Activated CD8-positive, alpha-beta T cell treated with anti-CD3 and anti-CD28 coated beads, Interleukin-2, amount 10 ng/mL, durations not matched to agents 7 days and 5 days (primary cell): ENCODE measurements around the gene GPR146. TPM values are rescaled to one million over a fixed set of nuclear protein-coding genes. Genes with fewer than 3 reads are reported as not detected.
A peak's percentile ranks its signal among the peaks of the same experiment; 100 is the strongest.

Source experiments
- ATAC-seq: fragments of 150-1000 bp; cut with Tn5 transposase; one replicate; pipeline ENCODE4 v1.10.0; 2021; ENCODE audit warnings: moderate library complexity
- CTCF ChIA-PET: fragments of 350-600 bp; sonication (Branson Sonifier 250); formaldehyde crosslinking; loops from one replicate; lab custom pipeline; 2021; ENCODE audit warnings: antibody characterized with exemption; lab: Charles Lee
- POLR2A ChIA-PET: fragments of 350-600 bp; sonication (Branson Sonifier 250); formaldehyde crosslinking; loops from one replicate; lab custom pipeline; 2021; ENCODE audit warnings: antibody characterized with exemption; lab: Charles Lee
- DNase-seq: peaks from one replicate; pipeline ENCODE4 v3.0.0-alpha.2; 2020
- H3K27ac Mint-ChIP-seq: one replicate; pipeline ENCODE4 v1.8.0; 2021; ENCODE audit warnings: mild to moderate bottlenecking, mixed read lengths
- H3K27me3 Mint-ChIP-seq: one replicate; pipeline ENCODE4 v1.8.0; 2021; ENCODE audit warnings: low read depth, mixed read lengths
- H3K36me3 Mint-ChIP-seq: one replicate; pipeline ENCODE4 v1.8.0; 2021; ENCODE audit warnings: low read depth, mixed read lengths
- H3K4me1 Mint-ChIP-seq: one replicate; pipeline ENCODE4 v1.8.0; 2021; ENCODE audit warnings: low read depth, mixed read lengths
- H3K4me3 Mint-ChIP-seq: one replicate; pipeline ENCODE4 v1.8.0; 2021; ENCODE audit warnings: mild to moderate bottlenecking, mixed read lengths
- H3K9me3 Mint-ChIP-seq: one replicate; pipeline ENCODE4 v1.8.0; 2022; ENCODE audit warnings: mixed read lengths; ENCODE audit not compliant: insufficient read depth
- microRNA-seq: library from miRNA; unstranded; fragments of <30 nt; microRNA quantifications from one replicate; pipeline ENCODE4 v1.2.0, GENCODE V29; 2022
- total RNA-seq, 2 experiments: library from RNA; stranded (reverse); gene quantifications; one replicate each; pipeline ENCODE4 v1.2.3, GENCODE V29; 2021

The GPR146 gene
- total RNA-seq, 2 experiments from 2014 or later = 2.7 to 3.1 TPM

DNA sequence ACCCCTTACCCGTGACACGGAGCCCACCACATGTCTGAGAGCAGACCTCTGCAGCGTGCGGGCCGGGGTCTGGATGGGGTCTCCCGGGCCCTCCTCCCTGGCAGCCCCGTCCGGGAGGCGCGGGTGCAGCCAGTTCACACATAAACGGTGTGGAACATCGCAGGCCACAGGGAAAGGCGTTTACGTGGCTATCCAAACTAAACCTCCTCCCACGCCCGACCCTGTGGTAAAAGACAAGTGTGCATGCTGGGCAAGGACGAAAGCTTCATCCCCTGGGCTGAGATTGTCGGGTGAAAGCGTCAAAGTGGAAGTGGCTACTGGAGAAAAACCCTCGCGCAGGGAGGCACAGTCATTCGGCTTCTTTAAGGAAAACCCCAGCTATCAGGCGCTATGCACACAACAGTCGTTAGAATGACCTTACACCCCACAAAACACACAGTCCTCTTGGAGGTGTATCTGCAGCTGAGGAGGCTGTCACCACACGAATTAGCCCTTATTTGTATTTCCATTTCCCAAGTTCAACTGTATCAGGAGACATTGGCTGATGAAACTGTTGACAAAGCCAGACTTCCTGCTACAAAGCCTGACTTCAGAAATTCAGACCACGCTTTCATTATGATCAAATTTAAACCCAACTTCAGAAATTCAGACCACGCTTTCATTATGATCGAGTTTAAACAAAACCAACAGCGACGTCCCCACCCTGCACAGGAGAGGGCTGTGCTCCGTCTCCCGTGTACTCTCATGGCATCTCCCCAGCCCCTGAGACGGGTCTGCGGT, 58.9 kb downstream of the GPR146 start:
- POLR2A ChIA-PET = no interaction called here
- Mint-ChIP-seq H3K36me3 (peaks cover 1% of the 10 kb centered on the region), H3K4me1 (peaks cover 27% of the 10 kb centered on the region), H3K27ac (peak overlapping the region; percentile 72), H3K9me3 (no peaks in the 10 kb centered on the region), H3K27me3 (no peaks in the 10 kb centered on the region), H3K4me3 (peak overlapping the region; percentile 31)
- peak; percentile 46 for ATAC-seq
- CTCF ChIA-PET = interaction anchor here (0.5 to 4.0 kb wide), 7 partner anchors 17 to 110 kb away, joined by 3 to 19 read pairs (median 6); a partner anchor contains a TSS
- DNase-seq = peak; percentile 24

DNA sequence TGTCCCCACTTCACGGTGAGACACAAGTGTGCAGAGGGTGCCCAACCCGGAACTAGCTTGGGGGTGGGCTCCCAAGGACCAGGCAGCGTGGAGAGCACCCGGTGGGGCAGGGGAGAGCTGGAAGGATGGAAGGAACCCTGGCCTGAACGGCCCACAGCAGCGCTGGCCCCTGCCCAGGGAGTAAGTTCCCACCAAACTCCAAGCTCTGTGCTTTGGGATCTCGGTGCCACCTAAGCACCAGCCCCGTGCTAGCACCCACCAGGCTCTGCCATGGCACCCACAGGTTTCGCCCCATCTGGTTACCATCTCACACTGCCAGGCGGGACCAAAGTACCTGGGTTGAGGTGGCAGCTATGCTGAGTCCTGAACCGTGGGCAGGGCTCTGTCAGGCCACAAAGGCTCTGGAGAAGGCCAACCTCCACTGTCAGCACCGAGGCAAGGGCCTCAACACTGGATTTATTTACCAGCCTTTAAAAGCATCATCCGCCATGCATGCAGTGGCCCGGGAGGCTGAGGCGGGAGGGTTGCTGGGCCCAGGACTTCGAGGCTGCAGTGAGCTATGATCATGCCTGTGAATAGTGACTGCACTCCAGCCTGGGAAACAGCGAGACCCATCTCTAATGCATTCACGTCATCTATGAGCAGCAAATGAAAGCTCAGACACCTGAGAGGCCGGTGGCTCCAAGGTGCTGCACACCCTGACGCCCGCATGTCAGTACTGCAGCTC, 59.6 kb downstream of the GPR146 start:
- no peak for DNase-seq

DNA sequence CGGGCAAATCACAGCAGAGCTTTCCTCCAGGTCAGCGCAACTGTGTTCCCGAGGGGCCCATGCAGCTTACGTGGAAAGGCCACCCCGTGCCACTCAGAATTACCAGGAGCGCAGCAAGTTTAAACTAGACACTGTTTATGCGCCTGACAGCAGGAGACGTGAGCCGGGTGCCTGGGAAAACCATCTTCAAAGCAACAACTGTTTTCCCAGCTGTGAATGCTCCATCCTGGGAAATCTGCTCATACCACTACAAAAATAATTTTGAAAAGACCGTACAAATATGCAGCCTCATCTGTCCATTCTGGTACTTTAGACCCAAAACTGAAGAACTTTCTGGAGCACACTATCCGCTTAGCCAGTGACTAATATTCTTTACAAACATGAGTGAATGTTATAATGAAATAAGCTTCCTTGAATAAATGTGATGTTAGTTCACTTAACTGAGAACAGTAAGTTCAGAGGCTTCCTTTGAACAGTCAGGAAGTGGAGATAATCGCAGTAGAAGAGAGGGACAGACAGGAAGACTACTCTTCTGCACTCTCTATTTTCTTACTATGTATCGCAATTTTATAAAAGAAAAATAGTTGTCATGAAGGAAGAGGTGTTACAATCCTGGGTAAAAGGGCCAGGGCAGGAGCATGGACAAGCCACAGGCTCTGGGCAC, 60.3 kb downstream of the GPR146 start:
- H3K4me3 Mint-ChIP-seq = no peak overlapping the region
- ATAC-seq = no peak
- H3K27ac Mint-ChIP-seq = no peak overlapping the region
- CTCF ChIA-PET = interaction anchor here (0.8 to 4.0 kb wide), 7 partner anchors 17 to 111 kb away, joined by 3 to 19 read pairs (median 6); no protein-coding TSS in a partner anchor
- no peak for DNase-seq
- H3K27me3 Mint-ChIP-seq = no peaks in the 10 kb centered on the region
- no peaks in the 10 kb centered on the region for H3K9me3 Mint-ChIP-seq
- POLR2A ChIA-PET = no interaction called here
- H3K4me1 Mint-ChIP-seq = peaks cover 27% of the 10 kb centered on the region
- no peaks in the 10 kb centered on the region for H3K36me3 Mint-ChIP-seq

More for the DNA sequence above, 59.6 kb downstream of the GPR146 start:
- ChIA-PET POLR2A (no interaction called here), CTCF (interaction anchor here (1.2 to 4.0 kb wide), 5 partner anchors 18 to 111 kb away, joined by 3 to 19 read pairs (median 9); no protein-coding TSS in a partner anchor)
- Mint-ChIP-seq H3K27ac (peak overlapping the region; percentile 72), H3K36me3 (no peaks in the 10 kb centered on the region), H3K4me3 (peak overlapping the region; percentile 31), H3K27me3 (no peaks in the 10 kb centered on the region), H3K4me1 (peaks cover 27% of the 10 kb centered on the region), H3K9me3 (no peaks in the 10 kb centered on the region)
- no peak for ATAC-seq

DNA sequence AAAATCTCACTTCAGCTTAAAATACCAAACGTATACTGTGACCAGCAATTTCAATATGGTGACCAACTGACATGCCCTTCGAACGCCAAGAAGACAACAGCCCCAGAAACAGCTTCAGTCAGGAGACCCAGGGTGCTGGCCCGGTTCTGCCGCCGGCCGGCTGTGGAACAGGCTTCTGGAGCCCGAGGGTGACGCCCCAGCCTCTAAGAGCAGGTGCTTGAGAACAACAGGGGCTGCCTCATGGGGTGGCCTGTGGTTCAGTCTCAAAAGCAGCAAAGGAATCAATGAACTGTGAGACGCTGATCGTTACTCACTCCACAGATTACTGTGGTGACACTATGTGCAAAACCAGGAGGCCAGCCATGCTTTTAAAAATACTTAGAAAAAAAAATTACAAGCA, 60.8 kb downstream of the GPR146 start:
- peaks cover 27% of the 10 kb centered on the region for H3K4me1 Mint-ChIP-seq
- ChIA-PET CTCF (interaction anchor here (0.8 to 4.0 kb wide), 6 partner anchors 18 to 112 kb away, joined by 3 to 19 read pairs (median 6); no protein-coding TSS in a partner anchor), POLR2A (no interaction called here)
- DNase-seq = no peak
- H3K9me3 Mint-ChIP-seq = no peaks in the 10 kb centered on the region
- H3K27ac Mint-ChIP-seq = no peak overlapping the region
- ATAC-seq = no peak
- no peaks in the 10 kb centered on the region for H3K36me3 Mint-ChIP-seq
- no peak overlapping the region for H3K4me3 Mint-ChIP-seq
- H3K27me3 Mint-ChIP-seq = no peaks in the 10 kb centered on the region

DNA sequence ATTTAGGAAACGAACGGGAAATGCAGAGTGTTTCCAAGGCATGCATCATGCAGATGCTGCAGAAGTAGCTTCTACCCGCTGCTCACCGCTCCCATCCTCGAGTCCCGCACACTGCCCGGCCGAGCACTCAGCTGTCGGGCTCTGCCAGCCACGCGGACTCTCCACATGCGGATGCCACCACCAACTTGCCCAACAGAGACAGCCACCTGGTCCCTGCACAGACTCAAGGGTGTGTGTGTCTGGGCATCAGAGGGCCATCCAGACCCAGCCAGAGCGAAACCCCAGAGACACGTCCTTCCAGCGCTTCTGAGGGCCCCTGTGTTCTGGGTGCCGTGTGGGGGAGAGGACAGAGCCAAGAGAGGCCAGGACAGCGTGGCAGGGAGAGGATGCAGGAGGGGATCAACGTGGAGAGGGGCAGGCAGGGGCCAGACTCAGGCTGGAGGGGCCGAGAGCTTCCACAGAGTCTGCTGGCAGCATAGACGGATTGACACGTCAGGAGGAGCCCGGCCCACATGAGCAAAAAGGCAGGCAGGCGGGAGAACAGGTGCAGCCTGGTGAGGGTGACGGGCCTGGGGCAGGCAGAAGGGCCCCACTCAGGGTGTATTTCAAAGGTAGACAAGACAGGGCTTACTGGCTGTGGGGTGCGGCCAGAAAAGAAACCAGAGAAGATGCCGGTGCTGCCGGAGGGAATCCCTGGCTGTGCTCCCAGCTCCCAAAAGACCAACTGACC, 61.9 kb downstream of the GPR146 start:
- ATAC-seq (no peak), DNase-seq (no peak)
- ChIA-PET POLR2A (no interaction called here), CTCF (no interaction called here)
- Mint-ChIP-seq H3K4me3 (no peak overlapping the region), H3K36me3 (no peaks in the 10 kb centered on the region), H3K27me3 (no peaks in the 10 kb centered on the region), H3K4me1 (peaks cover 27% of the 10 kb centered on the region), H3K9me3 (no peaks in the 10 kb centered on the region), H3K27ac (no peak overlapping the region)

DNA sequence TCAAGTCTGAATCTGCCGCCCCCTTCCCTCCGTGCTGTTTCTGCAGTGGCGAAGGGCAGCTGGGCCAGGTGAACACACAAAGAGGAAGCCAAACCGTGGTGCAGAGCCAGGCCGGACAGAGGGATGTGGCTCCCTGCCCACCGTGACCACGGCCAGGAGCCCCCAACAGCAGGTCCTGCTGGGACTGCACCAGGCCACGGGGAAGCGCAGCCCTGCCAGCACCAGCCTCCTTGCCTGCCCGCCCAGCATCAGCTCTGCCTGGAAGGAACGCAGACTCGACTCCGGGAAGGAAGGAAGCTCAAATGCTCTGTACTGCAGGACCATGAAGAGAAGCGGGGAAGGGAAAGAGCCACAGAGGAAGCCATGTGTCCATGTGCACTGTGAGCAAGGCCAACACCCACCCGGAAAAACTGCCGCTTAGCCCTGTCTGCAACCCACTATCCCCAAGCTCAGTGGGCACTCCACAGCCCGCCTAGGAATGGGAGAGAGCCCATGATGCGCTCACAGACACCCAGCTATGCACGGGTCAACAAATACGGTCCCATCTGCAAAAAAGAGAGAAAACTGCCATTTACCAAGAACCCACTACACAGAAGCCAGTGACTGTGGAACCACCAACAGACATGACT, 62.6 kb downstream of the GPR146 start:
- peaks cover 27% of the 10 kb centered on the region for H3K4me1 Mint-ChIP-seq
- H3K27ac Mint-ChIP-seq = no peak overlapping the region
- H3K4me3 Mint-ChIP-seq = no peak overlapping the region
- H3K9me3 Mint-ChIP-seq = no peaks in the 10 kb centered on the region
- no peak for DNase-seq
- ATAC-seq = no peak
- ChIA-PET CTCF (interaction anchor here (1.4 kb wide), 1 partner anchor 21 kb away, joined by 6 read pairs; no protein-coding TSS in a partner anchor), POLR2A (no interaction called here)
- H3K36me3 Mint-ChIP-seq = no peaks in the 10 kb centered on the region
- H3K27me3 Mint-ChIP-seq = no peaks in the 10 kb centered on the region

DNA sequence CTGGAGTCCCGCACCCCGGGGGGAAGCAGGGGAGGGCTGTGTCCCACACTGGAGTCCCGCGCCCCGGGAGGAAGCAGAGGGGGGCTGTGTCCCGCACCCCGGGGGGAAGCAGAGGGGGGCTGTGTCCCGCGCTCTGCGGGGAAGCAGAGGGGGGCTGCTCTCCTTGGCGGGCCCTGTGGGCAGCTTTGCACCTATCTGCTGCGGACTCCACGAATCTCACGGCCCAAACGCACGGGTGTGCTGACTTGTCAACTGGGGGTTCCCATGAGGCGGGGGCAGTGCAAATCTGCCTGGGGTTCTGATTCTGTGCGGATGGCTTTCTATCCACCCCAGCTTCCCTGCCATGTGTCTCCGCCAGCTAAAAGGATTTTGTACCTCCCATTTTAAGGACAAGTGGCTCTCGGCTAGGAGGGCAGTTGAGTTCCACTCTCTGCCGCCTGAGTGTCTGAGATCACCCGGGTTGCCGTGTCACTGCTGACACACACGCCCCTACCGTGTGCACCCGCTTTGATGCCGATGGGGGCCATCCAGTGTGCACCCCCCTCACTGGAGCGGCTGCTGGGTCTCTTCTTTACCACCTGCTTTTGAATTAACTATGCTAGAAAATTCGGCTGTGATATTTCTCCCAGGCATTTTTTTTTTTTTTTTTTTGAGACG, 64.0 kb downstream of the GPR146 start:
- H3K4me3 Mint-ChIP-seq = no peak overlapping the region
- ATAC-seq = no peak
- no peak for DNase-seq
- H3K27me3 Mint-ChIP-seq = no peaks in the 10 kb centered on the region
- no peaks in the 10 kb centered on the region for H3K9me3 Mint-ChIP-seq
- CTCF ChIA-PET = interaction anchor here (1.4 kb wide), 1 partner anchor 22 kb away, joined by 6 read pairs; no protein-coding TSS in a partner anchor
- no peaks in the 10 kb centered on the region for H3K36me3 Mint-ChIP-seq
- H3K27ac Mint-ChIP-seq = no peak overlapping the region
- POLR2A ChIA-PET = no interaction called here
- H3K4me1 Mint-ChIP-seq = peaks cover 18% of the 10 kb centered on the region

Small RNA genes within 50 kb of the gene (microRNA-seq; reads per million reads assigned to microRNA genes)
- 632 reads per million, percentile 79 among the genes with 10 or more reads in this experiment for gene MIR339

Other genes with a start within 250 kb of the GPR146 start
- 10 to 100 TPM; 38.4 to 39.7 TPM for gene SUN1, start 212.1 kb upstream of the GPR146 start, total RNA-seq
- 10 to 100 TPM; 32.2 to 38.3 TPM for gene GET4, start 168.0 kb upstream of the GPR146 start, total RNA-seq
- 10 to 100 TPM; 24.2 to 28.6 TPM for gene ADAP1, start 89.9 kb upstream of the GPR146 start, total RNA-seq
- 10 to 100 TPM; 16.8 to 18.2 TPM for gene COX19, start 69.0 kb upstream of the GPR146 start, total RNA-seq
- not detected for gene CYP2W1, start 61.4 kb upstream of the GPR146 start, total RNA-seq
- under 1 TPM in 1 of 2 experiments, not detected in 1; 0.13 TPM for gene GPER1, start 43.6 kb downstream of the GPR146 start, total RNA-seq
- 10 to 100 TPM; 25.6 to 26.0 TPM for gene ZFAND2A, start 115.7 kb downstream of the GPR146 start, total RNA-seq
- gene UNCX, start 188.3 kb downstream of the GPR146 start, total RNA-seq = not detected